Measurements from ENCODE around the gene FALEC.

The FALEC gene

GRCh38 chr1:150515328-150516049 is at the start of gene FALEC:
FALEC (plus strand) TSS chr1:150515752.
- peak; percentile 91 for DNase-seq (ENCODE audit: low spot score)

- no peak for DNase-seq (ENCODE audit: low spot score)
Measured at GRCh38 chr1:150466964-150467363, 48.6 kb upstream of the FALEC start.

GRCh38 chr1:150469291-150469690 is 46.3 kb upstream of the FALEC start:
- no peak for DNase-seq (ENCODE audit: low spot score)

- DNase-seq (ENCODE audit: low spot score), result no peak
Measured at GRCh38 chr1:150472601-150473200, 42.9 kb upstream of the FALEC start.

GRCh38 chr1:150473659-150474058 is 41.9 kb upstream of the FALEC start:
- no peak for DNase-seq (ENCODE audit: low spot score)

GRCh38 chr1:150474869-150475268 is 40.7 kb upstream of the FALEC start:
- no peak for DNase-seq (ENCODE audit: low spot score)

GRCh38 chr1:150476754-150477153 is 38.8 kb upstream of the FALEC start:
- DNase-seq (ENCODE audit: low spot score), result peak; percentile 39

GRCh38 chr1:150477320-150477719 is 38.2 kb upstream of the FALEC start:
- no peak for DNase-seq (ENCODE audit: low spot score)

GRCh38 chr1:150477733-150478132 is 37.8 kb upstream of the FALEC start:
- DNase-seq (ENCODE audit: low spot score), result no peak

GRCh38 chr1:150479370-150479769 is 36.2 kb upstream of the FALEC start:
- no peak for DNase-seq (ENCODE audit: low spot score)

- DNase-seq (ENCODE audit: low spot score), result no peak
Measured at GRCh38 chr1:150479927-150480352, 35.6 kb upstream of the FALEC start.

- DNase-seq (ENCODE audit: low spot score), result no peak
Measured at GRCh38 chr1:150484431-150484830, 31.1 kb upstream of the FALEC start.

GRCh38 chr1:150484861-150485260 is 30.7 kb upstream of the FALEC start:
- DNase-seq (ENCODE audit: low spot score), result peak; percentile 50

- DNase-seq (ENCODE audit: low spot score), result peak; percentile 97
Measured at GRCh38 chr1:150486966-150487762, 28.4 kb upstream of the FALEC start, which contains the start of gene TARS2. TARS2 (plus strand) TSS chr1:150487419; CDS start chr1:150487451, 32 bp downstream.

GRCh38 chr1:150487763-150488115 is 27.8 kb upstream of the FALEC start:
- no peak for DNase-seq (ENCODE audit: low spot score)

GRCh38 chr1:150493175-150493574 is 22.4 kb upstream of the FALEC start:
- DNase-seq (ENCODE audit: low spot score), result no peak

- DNase-seq (ENCODE audit: low spot score), result no peak
Measured at GRCh38 chr1:150498342-150498741, 17.2 kb upstream of the FALEC start.

- no peak for DNase-seq (ENCODE audit: low spot score)
Measured at GRCh38 chr1:150505431-150505830, 10.1 kb upstream of the FALEC start.

GRCh38 chr1:150507912-150508864 is 7.4 kb upstream of the FALEC start, which contains the start of gene ECM1:
ECM1 (plus strand) TSS chr1:150508109; CDS start chr1:150508210, 101 bp downstream.
- DNase-seq (ENCODE audit: low spot score), result peak; percentile 65

- DNase-seq (ENCODE audit: low spot score), result no peak
Measured at GRCh38 chr1:150508982-150509381, 6.6 kb upstream of the FALEC start.

GRCh38 chr1:150511551-150511950 is 4.0 kb upstream of the FALEC start:
- DNase-seq (ENCODE audit: low spot score), result no peak
